IMR-90 (cell line): ENCODE results near the gene VAC14. TPM values are rescaled to one million over a fixed set of nuclear protein-coding genes. Genes with fewer than 3 reads are reported as not detected.

Experiments
- ATAC-seq: fragments of 200-7000 bp; cut with Tn5 transposase; 2 replicates; pipeline ENCODE4 v1.9.1; 2020; ENCODE audit warnings: low read depth, mild to moderate bottlenecking, moderate library complexity
- BruUV-seq: library from RNA; stranded (reverse); fragments of 400-500 nt; replicated peaks from 2 replicates; lab custom pipeline; 2021; lab: Mats Ljungman, UMichigan
- CTCF ChIA-PET: fragments of 300-600 bp; formaldehyde crosslinking; extraction: SDS; loops from one replicate; lab custom pipeline; 2021; ENCODE audit warnings: antibody characterized with exemption; lab: Yijun Ruan, JAX
- POLR2A ChIA-PET: fragments of 300-600 bp; sonication (Branson Sonifier 250); formaldehyde crosslinking; loops from one replicate; lab custom pipeline; 2022; ENCODE audit warnings: antibody characterized with exemption; ENCODE audit not compliant: unreplicated experiment; lab: Charles Lee
- DNase-seq: peaks from one replicate; pipeline ENCODE4 v3.0.0; 2013
- H2AFZ ChIP-seq: replicated peaks from 2 replicates; pipeline ENCODE3; 2013; ENCODE audit warnings: low read length, mild to moderate bottlenecking; ENCODE audit not compliant: poor library complexity
- H2AK5ac ChIP-seq: 2 replicates; pipeline ENCODE4 v1.6.1; 2013; ENCODE audit warnings: low read depth, low read length, inconsistent platforms
- H2AK9ac ChIP-seq: replicated peaks from 2 replicates; pipeline ENCODE3; 2013; ENCODE audit warnings: mild to moderate bottlenecking, low read depth, low read length, moderate library complexity; ENCODE audit not compliant: poor library complexity
- H2BK120ac ChIP-seq: 2 replicates; pipeline ENCODE4 v1.6.1; 2013; ENCODE audit warnings: low read depth, low read length, inconsistent platforms
- H2BK15ac ChIP-seq: 3 replicates; pipeline ENCODE4 v1.6.1; 2013; ENCODE audit warnings: low read depth, low read length, inconsistent platforms
- H2BK20ac ChIP-seq: 2 replicates; pipeline ENCODE4 v1.6.1; 2013; ENCODE audit warnings: low read depth, mild to moderate bottlenecking, inconsistent platforms, low read length, moderate library complexity
- H2BK5ac ChIP-seq: 2 replicates; pipeline ENCODE4 v1.6.1; 2013; ENCODE audit warnings: mild to moderate bottlenecking, low read depth, low read length, inconsistent platforms; ENCODE audit not compliant: poor library complexity, severe bottlenecking
- H3K14ac ChIP-seq: replicated peaks from 2 replicates; pipeline ENCODE4 v1.6.1; 2013; ENCODE audit warnings: low read depth, low read length, inconsistent platforms
- H3K18ac ChIP-seq: 2 replicates; pipeline ENCODE4 v1.6.1; 2013; ENCODE audit warnings: low read depth, low read length, control low read depth
- H3K23ac ChIP-seq: 2 replicates; pipeline ENCODE4 v1.6.1; 2013; ENCODE audit warnings: low read depth, low read length, inconsistent platforms
- H3K27ac ChIP-seq: 2 replicates; pipeline ENCODE4 v1.5.1; 2013; ENCODE audit warnings: mild to moderate bottlenecking, control low read depth, low read length; ENCODE audit not compliant: insufficient read depth
- H3K27me3 ChIP-seq: 2 replicates; pipeline ENCODE4 v1.6.1; 2013; ENCODE audit warnings: low read length; ENCODE audit not compliant: control insufficient read depth, insufficient read depth
- H3K36me3 ChIP-seq: 2 replicates; pipeline ENCODE4 v1.6.1; 2013; ENCODE audit warnings: low read length, mixed read lengths; ENCODE audit not compliant: control insufficient read depth, insufficient read depth
- H3K4ac ChIP-seq: 2 replicates; pipeline ENCODE4 v1.6.1; 2013; ENCODE audit warnings: low read depth, low read length, inconsistent platforms
- H3K4me1 ChIP-seq: 2 replicates; pipeline ENCODE4 v1.6.1; 2013; ENCODE audit warnings: low read length, mixed read lengths; ENCODE audit not compliant: control insufficient read depth, insufficient read depth
- H3K4me2 ChIP-seq: 2 replicates; pipeline ENCODE4 v1.6.1; 2013; ENCODE audit warnings: low read depth, mild to moderate bottlenecking, control low read depth, low read length, moderate library complexity
- H3K4me3 ChIP-seq: 2 replicates; pipeline ENCODE4 v1.5.1; 2013; ENCODE audit warnings: low read depth, mild to moderate bottlenecking, control low read depth, low read length, moderate library complexity; ENCODE audit not compliant: insufficient read depth
- H3K56ac ChIP-seq: 2 replicates; pipeline ENCODE4 v1.6.1; 2013; ENCODE audit warnings: low read length, inconsistent platforms; ENCODE audit not compliant: insufficient read depth; ENCODE audit errors: extremely low read depth
- H3K79me1 ChIP-seq, 2 experiments: 2 replicates each; pipeline ENCODE4 v1.6.1; 2013; ENCODE audit warnings: low read length in 2 of 2, inconsistent platforms in 1 of 2, low read depth in 1 of 2
- H3K9ac ChIP-seq: 2 replicates; pipeline ENCODE4 v1.6.1; 2013; ENCODE audit warnings: low read depth, low read length, control low read depth
- H3K9me1 ChIP-seq: 2 replicates; pipeline ENCODE4 v1.6.1; 2013; ENCODE audit warnings: low read length, inconsistent platforms; ENCODE audit not compliant: insufficient read depth
- H3K9me3 ChIP-seq: 2 replicates; pipeline ENCODE4 v1.6.1; 2013; ENCODE audit warnings: low read length; ENCODE audit not compliant: control insufficient read depth, insufficient read depth
- H4K20me1 ChIP-seq: 2 replicates; pipeline ENCODE4 v1.6.1; 2013; ENCODE audit warnings: low read length, inconsistent platforms; ENCODE audit not compliant: insufficient read depth
- H4K5ac ChIP-seq: 2 replicates; pipeline ENCODE4 v1.6.1; 2013; ENCODE audit warnings: mild to moderate bottlenecking, low read depth, low read length, control low read depth
- H4K8ac ChIP-seq, 2 experiments: 2 replicates each; pipeline ENCODE4 v1.6.1; 2013; ENCODE audit warnings: low read depth in 2 of 2, low read length in 2 of 2, control low read depth in 1 of 2, inconsistent platforms in 1 of 2
- H4K91ac ChIP-seq: 2 replicates; pipeline ENCODE4 v1.6.1; 2013; ENCODE audit warnings: low read depth, low read length, inconsistent platforms; ENCODE audit not compliant: insufficient read depth
- BHLHE40 ChIP-seq: fragments of 150-350 bp; IDR thresholded peaks from 2 replicates; pipeline ENCODE4 v1.6.1; 2016; ENCODE audit warnings: mild to moderate bottlenecking, low read depth, low read length
- CEBPB ChIP-seq: IDR thresholded peaks from 2 replicates; pipeline ENCODE4 v1.6.1; 2012; ENCODE audit warnings: low read depth, low read length, improper control_type of control experiment
- CHD1 ChIP-seq: IDR thresholded peaks from 2 replicates; pipeline ENCODE4 v1.6.1; 2012; ENCODE audit warnings: low read depth, low read length, improper control_type of control experiment
- FOS ChIP-seq: fragments of 150-350 bp; IDR thresholded peaks from 2 replicates; pipeline ENCODE4 v1.6.1; 2016; ENCODE audit warnings: low read depth, low read length
- MAFK ChIP-seq: IDR thresholded peaks from 2 replicates; pipeline ENCODE4 v1.6.1; 2012; ENCODE audit warnings: low read depth, low read length, improper control_type of control experiment
- MAZ ChIP-seq: IDR thresholded peaks from 2 replicates; pipeline ENCODE4 v1.6.1; 2012; ENCODE audit warnings: low read depth, mild to moderate bottlenecking, low read length, improper control_type of control experiment, moderate library complexity, borderline replicate concordance
- NFE2L2 ChIP-seq: fragments of 150-350 bp; IDR thresholded peaks from 2 replicates; pipeline ENCODE4 v1.6.1; 2016; ENCODE audit warnings: low read depth, mild to moderate bottlenecking, low read length
- POLR2A ChIP-seq: IDR thresholded peaks from 2 replicates; pipeline ENCODE4 v1.6.1; 2012; ENCODE audit warnings: mild to moderate bottlenecking, low read depth, low read length
- RAD21 ChIP-seq: IDR thresholded peaks from 2 replicates; pipeline ENCODE4 v1.6.1; 2012; ENCODE audit warnings: low read length, improper control_type of control experiment
- RCOR1 ChIP-seq: IDR thresholded peaks from 2 replicates; pipeline ENCODE4 v1.6.1; 2012; ENCODE audit warnings: mild to moderate bottlenecking, low read length, improper control_type of control experiment; ENCODE audit not compliant: insufficient replicate concordance
- RFX5 ChIP-seq: IDR thresholded peaks from 2 replicates; pipeline ENCODE4 v1.8.0; 2012; ENCODE audit warnings: low read depth, mild to moderate bottlenecking, low read length, moderate library complexity
- SMC3 ChIP-seq: fragments of 150-350 bp; IDR thresholded peaks from 2 replicates; pipeline ENCODE4 v1.6.1; 2016; ENCODE audit warnings: low read depth, mild to moderate bottlenecking, antibody characterized with exemption, low read length, moderate library complexity
- WGBS, 2 experiments: methylation state at CpG; one replicate each; pipeline versions ENCODE4 v1.1.5 to v1.1.7; 2013; ENCODE audit warnings: missing lambda C conversion rate in 2 of 2; ENCODE audit not compliant: insufficient read length in 1 of 2; ENCODE audit errors: extremely low coverage in 2 of 2; 5-methylcytosine and 5-hydroxymethylcytosine counted together
- dilution Hi-C: fragments of 300-500 bp; cut with HindIII; formaldehyde crosslinking; loops from one replicate; pipeline ENCODE4 v1.14.3; 2018; ENCODE audit warnings: low sequenced_read_pairs; ENCODE audit not compliant: unreplicated experiment
- in situ Hi-C: fragments of 300-500 bp; cut with MboI; formaldehyde crosslinking; loops from 3 replicates; pipeline ENCODE4 v1.14.3; 2019; ENCODE audit warnings: low sequenced_read_pairs, inconsistent platforms, mixed read lengths
- intact Hi-C: fragments of 100-400 bp; cut with micrococcal nuclease; formaldehyde crosslinking; loops from 2 replicates; pipeline ENCODE4 v1.10.0; 2022
- polyA plus RNA-seq, 3 experiments: library from polyadenylated mRNA; depleted of rRNA; stranded (reverse); fragments of >200 nt; gene quantifications; 2 replicates each; pipeline ENCODE4 v1.2.3, GENCODE V29; 2012; ENCODE audit warnings: low replicate concordance in 1 of 3
- total RNA-seq: library from RNA; depleted of rRNA; stranded (reverse); fragments of >200 nt; gene quantifications from 2 replicates; pipeline ENCODE4 v1.2.3, GENCODE V29; 2012
- TF ChIP-seq, protein P1 (sequence below): fragments of 150-350 bp; IDR thresholded peaks from 2 replicates; pipeline ENCODE4 v1.6.1; 2016; ENCODE audit warnings: low read depth, mild to moderate bottlenecking, low read length, moderate library complexity, borderline replicate concordance
- TF ChIP-seq, protein P2 (sequence below): conservative IDR thresholded peaks from 2 replicates; pipeline ENCODE4 v1.5.1; 2012; ENCODE audit warnings: mild to moderate bottlenecking, low read depth, low read length, improper control_type of control experiment
- TF ChIP-seq, protein P3 (sequence below): fragments of 150-350 bp; IDR thresholded peaks from 2 replicates; pipeline ENCODE4 v1.6.1; 2017; ENCODE audit warnings: mild to moderate bottlenecking, antibody characterized with exemption, low read length, low read depth

Gene VAC14
- total and polyA plus RNA-seq, 2 of the 4 experiments (the other 2 are of a cell fraction): 21.1 to 40.2 TPM

DNA sequence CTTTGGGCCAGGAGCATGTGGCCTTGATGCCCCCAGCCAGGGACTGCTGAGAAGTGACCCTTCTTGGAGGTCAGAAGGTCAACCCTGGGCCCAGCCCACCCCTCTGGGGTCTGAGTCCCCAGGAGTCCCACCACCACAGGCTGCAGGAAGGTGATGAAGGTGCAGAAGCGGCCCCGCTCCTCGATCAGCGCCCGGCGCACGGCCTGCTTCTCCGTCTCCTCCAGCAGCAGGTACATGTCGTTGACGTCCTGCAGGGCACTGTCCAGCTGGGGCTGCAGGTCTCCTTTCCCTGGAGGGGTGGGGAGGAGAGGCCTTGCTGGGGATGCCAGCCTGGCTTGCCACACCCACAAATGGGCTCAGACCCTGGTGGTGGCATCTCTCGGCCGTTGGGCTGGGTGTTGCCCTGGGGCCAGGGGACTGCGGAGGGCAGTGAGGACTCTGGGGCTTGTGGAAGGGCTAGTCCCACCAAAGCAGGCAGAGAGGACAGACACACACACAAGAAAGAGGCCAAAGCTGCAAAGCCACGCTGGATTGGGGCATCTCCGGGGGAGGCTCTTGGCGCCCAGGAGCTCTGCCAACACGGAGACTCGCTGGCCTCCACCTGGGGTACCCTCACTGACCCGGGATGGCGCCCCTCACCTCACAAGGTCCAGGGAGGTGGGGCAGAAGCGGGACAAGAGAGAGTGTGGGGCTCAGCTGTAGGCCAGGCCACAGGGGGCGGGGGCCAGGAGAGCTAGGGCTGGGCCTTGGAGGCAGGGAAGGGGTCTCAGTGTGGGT lies 122.6 kb downstream of the VAC14 start:
- CTCF ChIA-PET: no interaction called here
- TF ChIP-seq NFE2L2 (no peak), RCOR1 (no peak), SMC3 (no peak), MAZ (no peak), CEBPB (no peak), RFX5 (no peak), FOS (no peak), BHLHE40 (no peak), CHD1 (no peak), RAD21 (no peak), POLR2A (no peak), MAFK (no peak)
- TF ChIP-seq, protein P1, sequence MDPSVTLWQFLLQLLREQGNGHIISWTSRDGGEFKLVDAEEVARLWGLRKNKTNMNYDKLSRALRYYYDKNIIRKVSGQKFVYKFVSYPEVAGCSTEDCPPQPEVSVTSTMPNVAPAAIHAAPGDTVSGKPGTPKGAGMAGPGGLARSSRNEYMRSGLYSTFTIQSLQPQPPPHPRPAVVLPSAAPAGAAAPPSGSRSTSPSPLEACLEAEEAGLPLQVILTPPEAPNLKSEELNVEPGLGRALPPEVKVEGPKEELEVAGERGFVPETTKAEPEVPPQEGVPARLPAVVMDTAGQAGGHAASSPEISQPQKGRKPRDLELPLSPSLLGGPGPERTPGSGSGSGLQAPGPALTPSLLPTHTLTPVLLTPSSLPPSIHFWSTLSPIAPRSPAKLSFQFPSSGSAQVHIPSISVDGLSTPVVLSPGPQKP: no peak
- TF ChIP-seq, protein P2, sequence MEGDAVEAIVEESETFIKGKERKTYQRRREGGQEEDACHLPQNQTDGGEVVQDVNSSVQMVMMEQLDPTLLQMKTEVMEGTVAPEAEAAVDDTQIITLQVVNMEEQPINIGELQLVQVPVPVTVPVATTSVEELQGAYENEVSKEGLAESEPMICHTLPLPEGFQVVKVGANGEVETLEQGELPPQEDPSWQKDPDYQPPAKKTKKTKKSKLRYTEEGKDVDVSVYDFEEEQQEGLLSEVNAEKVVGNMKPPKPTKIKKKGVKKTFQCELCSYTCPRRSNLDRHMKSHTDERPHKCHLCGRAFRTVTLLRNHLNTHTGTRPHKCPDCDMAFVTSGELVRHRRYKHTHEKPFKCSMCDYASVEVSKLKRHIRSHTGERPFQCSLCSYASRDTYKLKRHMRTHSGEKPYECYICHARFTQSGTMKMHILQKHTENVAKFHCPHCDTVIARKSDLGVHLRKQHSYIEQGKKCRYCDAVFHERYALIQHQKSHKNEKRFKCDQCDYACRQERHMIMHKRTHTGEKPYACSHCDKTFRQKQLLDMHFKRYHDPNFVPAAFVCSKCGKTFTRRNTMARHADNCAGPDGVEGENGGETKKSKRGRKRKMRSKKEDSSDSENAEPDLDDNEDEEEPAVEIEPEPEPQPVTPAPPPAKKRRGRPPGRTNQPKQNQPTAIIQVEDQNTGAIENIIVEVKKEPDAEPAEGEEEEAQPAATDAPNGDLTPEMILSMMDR: no peak
- TF ChIP-seq, protein P3, sequence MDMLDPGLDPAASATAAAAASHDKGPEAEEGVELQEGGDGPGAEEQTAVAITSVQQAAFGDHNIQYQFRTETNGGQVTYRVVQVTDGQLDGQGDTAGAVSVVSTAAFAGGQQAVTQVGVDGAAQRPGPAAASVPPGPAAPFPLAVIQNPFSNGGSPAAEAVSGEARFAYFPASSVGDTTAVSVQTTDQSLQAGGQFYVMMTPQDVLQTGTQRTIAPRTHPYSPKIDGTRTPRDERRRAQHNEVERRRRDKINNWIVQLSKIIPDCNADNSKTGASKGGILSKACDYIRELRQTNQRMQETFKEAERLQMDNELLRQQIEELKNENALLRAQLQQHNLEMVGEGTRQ: no peak

More for the DNA sequence above, 122.6 kb downstream of the VAC14 start:
- Histone ChIP-seq H3K9me1 (no peaks in the 10 kb centered on the region), H2AK5ac (no peak overlapping the region), H2BK5ac (no peak overlapping the region), H4K8ac (no peak overlapping the region), H3K14ac (no peak overlapping the region), H3K27me3 (no peaks in the 10 kb centered on the region), H3K56ac (no peak overlapping the region), H3K36me3 (peaks cover 71% of the 10 kb centered on the region), H2AFZ (no peak overlapping the region), H3K79me1 (peaks cover 25 to 75% of the 10 kb centered on the region in 2 experiments), H3K18ac (no peak overlapping the region), H2BK15ac (no peak overlapping the region), H3K27ac (no peak overlapping the region), H3K4me1 (peaks cover 25% of the 10 kb centered on the region), H3K9ac (no peak overlapping the region), H3K9me3 (no peaks in the 10 kb centered on the region), H4K20me1 (peaks cover 69% of the 10 kb centered on the region), H3K4me2 (no peak overlapping the region), H2BK120ac (no peak overlapping the region), H3K4ac (no peak overlapping the region), H3K23ac (no peak overlapping the region), H4K91ac (no peak overlapping the region), H2BK20ac (no peak overlapping the region), H4K5ac (no peak overlapping the region), H2AK9ac (no peak overlapping the region), H3K4me3 (no peak overlapping the region)
- dilution Hi-C loops: loop anchor here (10.0 kb wide), 1 partner anchor 86 kb away; no protein-coding TSS in a partner anchor
- no peak for ATAC-seq
- DNase-seq: no peak
- BruUV-seq: no TSS peak
- POLR2A ChIA-PET: no interaction called here
- in situ Hi-C loops: loop anchor here (25.0 kb wide), 1 partner anchor 684 kb away; the partner anchor contains the start of gene CALB2
- WGBS, 2 experiments: 93% methylated on average over 6 of the region's 22 CpGs; no CpG with 5 or more reads in 1 of the 2 experiments
- intact Hi-C loops: no loop called here
